ENCODE measurements around the gene CLSTN1. TPM values are rescaled to one million over a fixed set of nuclear protein-coding genes. Genes with fewer than 3 reads are reported as not detected.
"Not testable (repeated sequence)": the region's sequence is repeated elsewhere in the genome, so short reads cannot be mapped to it uniquely, and the experiment has no call there.

Gene CLSTN1
- total RNA-seq, 1 donor from 2014 or later = 71.0 TPM

GRCh38 chr1:9759939-9760338, 63.8 kb downstream of the CLSTN1 start:
- Histone ChIP-seq H3K27ac (no peak overlapping the region), H3K4me1 (no peaks in the 10 kb centered on the region), H3K27me3 (no peaks in the 10 kb centered on the region), H3K4me3 (no peak overlapping the region), H3K9me3 (no peaks in the 10 kb centered on the region), H3K36me3 (no peaks in the 10 kb centered on the region)
- intact Hi-C loops (cut with DNase I) = no loop called here
- ATAC-seq (no peak), DNase-seq (no peak)
- no peak for TF ChIP-seq CTCF (IDR thresholded peaks at IDR 0.05)

GRCh38 chr1:9758559-9759121, 65.1 kb downstream of the CLSTN1 start:
- Histone ChIP-seq H3K36me3 (peaks cover 7% of the 10 kb centered on the region), H3K27me3 (no peaks in the 10 kb centered on the region), H3K27ac (no peak overlapping the region), H3K4me1 (no peaks in the 10 kb centered on the region), H3K4me3 (no peak overlapping the region), H3K9me3 (no peaks in the 10 kb centered on the region)
- ATAC-seq = no peak
- DNase-seq = no peak
- TF ChIP-seq CTCF (IDR thresholded peaks at IDR 0.05) = no peak
- intact Hi-C loops (cut with DNase I) = no loop called here

GRCh38 chr1:9755441-9755995, 68.2 kb downstream of the CLSTN1 start:
- intact Hi-C loops (cut with DNase I) = no loop called here
- no peak for TF ChIP-seq CTCF (IDR thresholded peaks at IDR 0.05)
- H3K9me3 ChIP-seq = no peaks in the 10 kb centered on the region
- DNase-seq = no peak
- H3K27me3 ChIP-seq = no peaks in the 10 kb centered on the region
- H3K4me1 ChIP-seq = no peaks in the 10 kb centered on the region
- H3K36me3 ChIP-seq = peaks cover 17% of the 10 kb centered on the region
- no peak overlapping the region for H3K27ac ChIP-seq
- no peak for ATAC-seq
- H3K4me3 ChIP-seq = no peak overlapping the region

DNA sequence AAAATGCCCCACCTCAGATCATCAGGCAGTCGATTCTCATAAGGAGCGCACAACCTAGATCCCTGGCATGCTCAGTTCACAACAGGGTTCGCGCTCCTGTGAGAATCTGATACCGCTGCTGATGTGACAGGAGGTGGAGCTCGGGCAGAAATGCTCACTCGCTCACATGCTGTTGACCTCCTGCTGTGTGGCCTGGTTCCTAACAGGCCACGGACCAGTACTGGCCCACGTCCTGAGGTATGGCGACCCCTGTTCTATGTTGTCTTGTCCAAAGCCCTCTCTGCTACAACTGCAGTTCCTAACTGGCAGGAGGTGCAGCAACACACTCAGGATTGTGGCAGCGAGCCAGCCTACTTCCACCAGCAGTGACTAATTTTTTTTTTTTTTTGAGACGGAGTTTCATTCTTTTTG, 70.6 kb downstream of the CLSTN1 start:
- peaks cover 37% of the 10 kb centered on the region for H3K36me3 ChIP-seq
- intact Hi-C loops (cut with DNase I) = no loop called here

GRCh38 chr1:9751971-9752370, 71.8 kb downstream of the CLSTN1 start:
- Histone ChIP-seq H3K4me1 (no peaks in the 10 kb centered on the region), H3K9me3 (no peaks in the 10 kb centered on the region), H3K27ac (no peak overlapping the region), H3K36me3 (peaks cover 37% of the 10 kb centered on the region), H3K4me3 (no peak overlapping the region), H3K27me3 (no peaks in the 10 kb centered on the region)
- no peak for DNase-seq
- intact Hi-C loops (cut with DNase I) = no loop called here
- ATAC-seq = no peak
- no peak for TF ChIP-seq CTCF (IDR thresholded peaks at IDR 0.05)

More for the DNA sequence above, 70.6 kb downstream of the CLSTN1 start:
- ATAC-seq (no peak), DNase-seq (no peak)
- no peaks in the 10 kb centered on the region for H3K27me3 ChIP-seq
- no peaks in the 10 kb centered on the region for H3K4me1 ChIP-seq
- H3K9me3 ChIP-seq = no peaks in the 10 kb centered on the region
- H3K27ac ChIP-seq = no peak overlapping the region
- TF ChIP-seq CTCF (IDR thresholded peaks at IDR 0.05) = no peak
- H3K4me3 ChIP-seq = no peak overlapping the region

GRCh38 chr1:9749361-9749760, 74.4 kb downstream of the CLSTN1 start:
- no peak for DNase-seq
- Histone ChIP-seq H3K4me1 (no peaks in the 10 kb centered on the region), H3K36me3 (peaks cover 54% of the 10 kb centered on the region), H3K27me3 (no peaks in the 10 kb centered on the region), H3K27ac (no peak overlapping the region), H3K4me3 (no peak overlapping the region), H3K9me3 (no peaks in the 10 kb centered on the region)
- intact Hi-C loops (cut with DNase I) = no loop called here
- TF ChIP-seq CTCF (IDR thresholded peaks at IDR 0.05) = no peak
- no peak for ATAC-seq

DNA sequence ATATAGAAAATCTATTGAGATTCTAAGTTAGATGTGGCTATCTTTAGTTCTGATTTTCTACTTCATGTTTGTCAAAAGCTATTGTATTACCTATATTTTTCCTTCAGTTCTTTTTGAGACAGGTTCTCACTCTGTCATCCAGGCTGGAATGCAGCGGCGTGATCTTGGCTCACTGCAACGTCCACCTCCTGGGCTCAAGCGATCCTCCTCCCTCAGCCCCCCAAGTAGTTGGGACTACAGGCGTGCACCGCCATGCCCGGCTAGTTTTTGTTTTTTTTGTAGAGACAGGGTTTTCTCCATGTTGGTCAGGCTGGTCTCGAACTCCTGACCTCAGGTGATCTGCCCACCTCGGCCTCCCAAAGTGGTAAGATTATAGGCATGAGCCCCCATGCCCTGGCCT, 75.4 kb downstream of the CLSTN1 start:
- ATAC-seq; DNase-seq; H3K4me3 ChIP-seq; H3K27ac ChIP-seq; H3K4me1 ChIP-seq; H3K27me3 ChIP-seq; H3K9me3 ChIP-seq; intact Hi-C loops (cut with DNase I): not testable (repeated sequence)
- peaks cover 55% of the 10 kb centered on the region for H3K36me3 ChIP-seq
